GM15510 (cell line): ENCODE results near the gene RAMP1.

ENCODE experiments used
- POLR2A ChIP-seq: IDR thresholded peaks from 3 replicates; pipeline ENCODE4 v1.6.1; 2011; ENCODE audit warnings: borderline replicate concordance; ENCODE audit not compliant: insufficient read length; ENCODE audit errors: extremely low read depth

RAMP1 gene

GRCh38 chr2:237883951-237884446 lies 24.6 kb downstream of the RAMP1 start:
- no peak for TF ChIP-seq POLR2A

- no peak for TF ChIP-seq POLR2A
These were observed 25.3 kb downstream of the RAMP1 start for GRCh38 chr2:237884681-237885080.

GRCh38 chr2:237885111-237885930 lies 25.9 kb downstream of the RAMP1 start:
- no peak for TF ChIP-seq POLR2A

GRCh38 chr2:237885931-237886684 lies 26.7 kb downstream of the RAMP1 start:
- no peak for TF ChIP-seq POLR2A

GRCh38 chr2:237886685-237887481 lies 27.5 kb downstream of the RAMP1 start:
- no peak for TF ChIP-seq POLR2A

DNA sequence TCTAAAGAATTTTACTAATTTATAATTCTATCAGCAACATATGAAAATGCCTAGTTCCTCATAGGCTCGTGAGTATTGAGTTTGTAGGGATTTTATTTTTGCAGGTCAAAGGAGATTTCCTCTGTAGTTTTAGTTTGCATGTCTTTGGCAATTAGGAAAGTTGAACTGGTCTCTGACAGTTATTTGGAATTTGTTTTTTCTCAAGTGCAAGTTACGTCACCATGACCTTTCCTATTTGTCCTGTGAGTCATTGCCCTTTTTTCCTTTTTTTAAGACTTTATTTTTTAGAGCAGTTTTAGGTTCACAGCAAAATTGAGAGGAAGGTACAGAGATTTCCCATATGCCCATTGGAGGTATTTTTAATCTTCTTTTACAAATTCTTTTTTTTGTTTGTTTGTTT lies 29.0 kb downstream of the RAMP1 start:
- no peak for TF ChIP-seq POLR2A

- TF ChIP-seq POLR2A: no peak
These were observed 29.6 kb downstream of the RAMP1 start for GRCh38 chr2:237889016-237889415.

GRCh38 chr2:237889811-237890210 lies 30.4 kb downstream of the RAMP1 start:
- TF ChIP-seq POLR2A: no peak

GRCh38 chr2:237892478-237892877 lies 33.1 kb downstream of the RAMP1 start:
- TF ChIP-seq POLR2A: no peak

GRCh38 chr2:237892984-237893595 lies 33.7 kb downstream of the RAMP1 start:
- TF ChIP-seq POLR2A: no peak

- TF ChIP-seq POLR2A: no peak
These were observed 35.1 kb downstream of the RAMP1 start for GRCh38 chr2:237894396-237894979.

GRCh38 chr2:237894986-237895543 lies 35.6 kb downstream of the RAMP1 start:
- no peak for TF ChIP-seq POLR2A

DNA sequence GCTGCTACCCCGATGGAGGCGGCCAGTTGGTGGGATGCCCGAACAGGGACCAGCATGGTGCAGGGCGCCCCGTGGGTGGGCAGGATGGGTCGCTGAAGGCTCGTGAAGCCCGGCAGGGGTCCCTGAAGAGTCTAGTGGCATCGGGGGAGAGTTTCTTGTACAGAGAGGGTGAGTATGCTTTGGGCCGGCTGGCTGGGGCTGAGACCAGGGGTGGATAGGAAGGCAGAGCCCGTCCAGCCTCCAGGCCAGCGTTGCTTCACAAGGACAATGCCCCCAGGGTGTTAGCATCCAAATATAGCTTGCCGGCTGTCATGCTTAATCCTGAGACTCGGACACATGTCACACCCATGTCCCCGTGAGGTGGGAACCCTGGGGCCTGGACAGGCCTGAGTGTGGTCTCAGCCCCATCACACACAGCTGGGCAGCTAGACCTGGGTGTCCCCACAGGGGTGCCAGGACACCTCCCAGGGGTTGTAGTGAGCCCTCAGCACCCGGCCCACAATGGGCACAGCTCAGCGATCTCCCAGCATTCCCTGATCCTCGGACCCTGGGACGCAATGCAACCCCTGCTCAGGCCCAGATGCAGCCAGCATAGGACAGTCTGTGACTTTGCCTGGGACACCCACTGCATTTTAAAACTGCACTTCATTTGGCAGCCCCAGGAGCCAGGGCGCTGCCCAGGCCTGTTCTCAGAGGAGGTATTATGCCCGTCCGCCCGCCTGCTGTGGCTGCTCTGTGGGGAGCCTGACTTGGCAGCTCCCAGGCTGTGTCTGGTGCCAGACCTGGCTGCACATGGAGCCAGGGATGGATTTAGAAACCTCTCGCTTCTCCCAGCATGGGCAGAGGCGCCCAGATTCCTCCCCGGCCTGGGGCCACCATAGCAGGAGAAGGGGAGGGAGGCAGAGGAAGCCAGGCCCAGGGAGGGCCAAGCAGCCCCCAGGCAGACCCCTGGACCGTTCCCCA lies 36.4 kb downstream of the RAMP1 start:
- TF ChIP-seq POLR2A: no peak
